ENCODE results near the gene SORL1. TPM values are rescaled to one million over a fixed set of nuclear protein-coding genes. Genes with fewer than 3 reads are reported as not detected.

The SORL1 gene
- total and polyA plus RNA-seq, 2 of the 8 experiments (the other 6 are each of a cell fraction or from before 2014, with no cell fraction given), result 38.1 to 65.5 TPM

DNA sequence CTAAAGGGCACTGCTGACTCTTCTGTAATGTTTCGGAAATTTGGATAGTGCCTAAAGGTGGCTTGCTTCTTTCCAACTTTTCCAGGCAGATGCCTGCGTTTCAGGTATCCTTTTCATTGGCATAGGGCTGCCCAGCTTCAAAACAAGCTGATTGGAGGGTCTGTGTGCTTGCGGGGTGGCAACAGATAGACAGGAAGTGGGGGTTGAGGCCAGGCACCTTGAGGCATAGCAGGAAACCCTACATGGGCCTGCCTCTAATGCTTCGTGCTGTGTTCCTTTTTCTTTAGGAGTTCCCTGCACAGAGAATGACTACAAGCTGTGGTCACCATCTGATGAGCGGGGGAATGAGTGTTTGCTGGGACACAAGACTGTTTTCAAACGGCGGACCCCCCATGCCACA lies 92.8 kb downstream of the SORL1 start:
- Histone ChIP-seq H2BK15ac (ENCODE audit: low read length) (no peak overlapping the region), H3K18ac (ENCODE audit: extremely low read depth, low read length) (no peak overlapping the region), H3K4me2 (ENCODE audit: insufficient read depth in 1 of 2, low read depth in 2 of 2, low read length in 2 of 2) (no peak overlapping the region), H3K79me1 (ENCODE audit: low read depth, low read length) (no peaks in the 10 kb centered on the region), H3K56ac (replicated peaks; ENCODE audit: insufficient read length, low read depth, low read length) (no peak overlapping the region), H2BK12ac (ENCODE audit: low read depth, low read length) (no peak overlapping the region), H3K27ac (ENCODE audit: low read depth, low read length) (no peak overlapping the region), H3K14ac (ENCODE audit: insufficient read length) (no peak overlapping the region), H4K91ac (replicated peaks; ENCODE audit: insufficient read length, low read length) (no peak overlapping the region), H3K23me2 (ENCODE audit: low read depth, low read length) (no peaks in the 10 kb centered on the region), H3K4me1 (replicated peaks in 1 of 4; ENCODE audit: control insufficient read depth in 3 of 4, insufficient read depth in 4 of 4, low read length in 3 of 4) (no peaks in the 10 kb centered on the region), H2BK120ac (replicated peaks; ENCODE audit: low read depth, low read length) (no peak overlapping the region), H3K4me3 (ENCODE audit: extremely low read depth in 1 of 4, insufficient read depth in 2 of 4, low read depth in 3 of 4, low read length in 4 of 4) (no peak overlapping the region), H3K27me3 (replicated peaks in 1 of 4; ENCODE audit: control insufficient read depth in 3 of 4, extremely low read depth in 1 of 4, insufficient read depth in 3 of 4, low read length in 3 of 4) (no peaks in the 10 kb centered on the region), H3K23ac (ENCODE audit: insufficient read length) (no peak overlapping the region), H4K8ac (ENCODE audit: extremely low read depth, insufficient read depth, low read length) (no peak overlapping the region), H2BK20ac (ENCODE audit: low read length) (no peak overlapping the region), H2BK5ac (ENCODE audit: low read depth, low read length) (no peak overlapping the region), H2AFZ (ENCODE audit: low read length) (no peak overlapping the region), H3K9ac (replicated peaks in 1 of 4; ENCODE audit: extremely low read depth in 1 of 4, low read depth in 3 of 4, low read length in 3 of 4) (no peak overlapping the region), H3K79me2 (ENCODE audit: control insufficient read depth in 1 of 2, insufficient read depth in 2 of 2, low read length in 2 of 2) (no peaks in the 10 kb centered on the region), H2AK5ac (ENCODE audit: low read depth, low read length) (no peak overlapping the region), H4K5ac (ENCODE audit: insufficient read length, low read depth, low read length) (no peak overlapping the region), H3K9me3 (ENCODE audit: insufficient read depth in 2 of 2, low read depth in 1 of 2, low read length in 1 of 2) (no peaks in the 10 kb centered on the region), H3K36me3 (ENCODE audit: control insufficient read depth in 2 of 4, insufficient read depth in 4 of 4, low read length in 3 of 4) (peaks cover 12 to 33% (median 27%) of the 10 kb centered on the region in 4 experiments), H4K20me1 (replicated peaks in 1 of 2; ENCODE audit: control insufficient read depth in 1 of 2, insufficient read depth in 2 of 2, low read length in 2 of 2) (no peaks in the 10 kb centered on the region), H3K4ac (replicated peaks; ENCODE audit: insufficient read length, low read depth, low read length) (no peak overlapping the region)
- no peak for DNase-seq (ENCODE audit: low read depth in 1 of 2, low spot score in 2 of 2)
- FAIRE-seq, result no peak
- WGBS, 2 experiments (ENCODE audit: extremely low coverage in 1 of 2, insufficient coverage in 1 of 2, insufficient read length in 1 of 2, insufficient replicate concordance in 2 of 2, low coverage in 1 of 2, low lambda C conversion rate in 2 of 2, missing lambda C conversion rate in 1 of 2), result 94% methylated on average over 7 of the region's 7 CpGs; no CpG with 5 or more reads in 1 of the 2 experiments
- CTCF ChIA-PET (ENCODE audit: partially characterized antibody), result interaction anchor here (1.6 kb wide), 1 partner anchor 118 kb away, joined by 3 read pairs; no protein-coding TSS in a partner anchor
- POLR2A ChIA-PET (ENCODE audit: partially characterized antibody), result no interaction called here
- TF ChIP-seq CTCF (IDR thresholded peaks at IDR 0.05; ENCODE audit: control extremely low read depth in 1 of 3, insufficient read depth in 1 of 3, low read depth in 1 of 3, low read length in 3 of 3) (no peak), RFX5 (IDR thresholded peaks at IDR 0.05; ENCODE audit: borderline replicate concordance, low read depth, low read length) (no peak), RXRA (IDR thresholded peaks at IDR 0.05; ENCODE audit: insufficient read depth, low read depth, low read length) (no peak), USF2 (IDR thresholded peaks at IDR 0.05; ENCODE audit: low read length) (no peak)
- TF ChIP-seq, protein P1, sequence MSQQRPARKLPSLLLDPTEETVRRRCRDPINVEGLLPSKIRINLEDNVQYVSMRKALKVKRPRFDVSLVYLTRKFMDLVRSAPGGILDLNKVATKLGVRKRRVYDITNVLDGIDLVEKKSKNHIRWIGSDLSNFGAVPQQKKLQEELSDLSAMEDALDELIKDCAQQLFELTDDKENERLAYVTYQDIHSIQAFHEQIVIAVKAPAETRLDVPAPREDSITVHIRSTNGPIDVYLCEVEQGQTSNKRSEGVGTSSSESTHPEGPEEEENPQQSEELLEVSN (IDR thresholded peaks at IDR 0.05), result no peak

Measured in H1 (cell line).